ENCODE measurements around the gene BSN. TPM values are rescaled to one million over a fixed set of nuclear protein-coding genes. Genes with fewer than 3 reads are reported as not detected.

The BSN gene
- total RNA-seq, 4 donors from 2014 or later = under 0.01 to 0.38 (median 0.16) TPM; not detected in 1

GRCh38 chr3:49536875-49537533 is 17.3 kb upstream of the BSN start:
- TF ChIP-seq CTCF (IDR thresholded peaks at IDR 0.05; ENCODE audit: low read depth) = no peak

- no peak for TF ChIP-seq CTCF (IDR thresholded peaks at IDR 0.05; ENCODE audit: low read depth)
Measured at GRCh38 chr3:49539659-49540560, 14.4 kb upstream of the BSN start.

GRCh38 chr3:49552087-49552486 is 2.2 kb upstream of the BSN start:
- TF ChIP-seq CTCF (IDR thresholded peaks at IDR 0.05; ENCODE audit: low read depth) = no peak

GRCh38 chr3:49553324-49553691 is 969 bp upstream of the BSN start:
- TF ChIP-seq CTCF (IDR thresholded peaks at IDR 0.05; ENCODE audit: low read depth) = no peak

- TF ChIP-seq CTCF (IDR thresholded peaks at IDR 0.05; ENCODE audit: low read depth) = no peak
Measured at GRCh38 chr3:49554633-49555265, 472 bp downstream of the BSN start.

GRCh38 chr3:49556500-49557275 is 2.4 kb downstream of the BSN start:
- no peak for TF ChIP-seq CTCF (IDR thresholded peaks at IDR 0.05; ENCODE audit: low read depth)

Measured in subcutaneous adipose tissue (tissue), 4 donors.